SU-DHL-6 (cell line): ENCODE measurements around the gene NACC2.

Source experiments
- EZH2phosphoT487 ChIP-seq: fragments of 200-600 bp; sonication (generic), shearing (Covaris generic); conservative IDR thresholded peaks from 2 replicates; pipeline ENCODE4 v1.6.1; 2018; ENCODE audit warnings: mild to moderate bottlenecking, antibody characterized with exemption, low read length, moderate library complexity, mixed read lengths
- TF ChIP-seq, protein P1 (sequence below): fragments of 200-600 bp; sonication (generic); IDR thresholded peaks from one replicate; pipeline ENCODE4 v1.5.1; 2017; ENCODE audit warnings: antibody characterized with exemption, mild to moderate bottlenecking, low read length, moderate library complexity; ENCODE audit not compliant: insufficient read depth, poor library complexity, severe bottlenecking

GRCh38 chr9:136142859-136143214 lies 47.7 kb upstream of the NACC2 start:
- TF ChIP-seq, protein P1, sequence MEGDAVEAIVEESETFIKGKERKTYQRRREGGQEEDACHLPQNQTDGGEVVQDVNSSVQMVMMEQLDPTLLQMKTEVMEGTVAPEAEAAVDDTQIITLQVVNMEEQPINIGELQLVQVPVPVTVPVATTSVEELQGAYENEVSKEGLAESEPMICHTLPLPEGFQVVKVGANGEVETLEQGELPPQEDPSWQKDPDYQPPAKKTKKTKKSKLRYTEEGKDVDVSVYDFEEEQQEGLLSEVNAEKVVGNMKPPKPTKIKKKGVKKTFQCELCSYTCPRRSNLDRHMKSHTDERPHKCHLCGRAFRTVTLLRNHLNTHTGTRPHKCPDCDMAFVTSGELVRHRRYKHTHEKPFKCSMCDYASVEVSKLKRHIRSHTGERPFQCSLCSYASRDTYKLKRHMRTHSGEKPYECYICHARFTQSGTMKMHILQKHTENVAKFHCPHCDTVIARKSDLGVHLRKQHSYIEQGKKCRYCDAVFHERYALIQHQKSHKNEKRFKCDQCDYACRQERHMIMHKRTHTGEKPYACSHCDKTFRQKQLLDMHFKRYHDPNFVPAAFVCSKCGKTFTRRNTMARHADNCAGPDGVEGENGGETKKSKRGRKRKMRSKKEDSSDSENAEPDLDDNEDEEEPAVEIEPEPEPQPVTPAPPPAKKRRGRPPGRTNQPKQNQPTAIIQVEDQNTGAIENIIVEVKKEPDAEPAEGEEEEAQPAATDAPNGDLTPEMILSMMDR, result no peak
- TF ChIP-seq EZH2phosphoT487, result no peak
